ENCODE results near the gene ZNF736. TPM values are rescaled to one million over a fixed set of nuclear protein-coding genes. Genes with fewer than 3 reads are reported as not detected.
"Not testable (repeated sequence)": the region's sequence is repeated elsewhere in the genome, so short reads cannot be mapped to it uniquely, and the experiment has no call there.

The ZNF736 gene
- polyA plus RNA-seq, 6 donors from 2014 or later, result 4.6 to 8.7 (median 7.6) TPM

GRCh38 chr7:64320547-64321513, 7.1 kb downstream of the ZNF736 start:
- peak; percentile 69 to 77 for ATAC-seq (ENCODE audit: low read depth in 2 of 2)
- H3K36me3 Mint-ChIP-seq, result peaks cover 0 to 18% of the 10 kb centered on the region in 2 donors
- H3K27ac Mint-ChIP-seq, result peak overlapping the region; percentile 7 to 93 (median 76)
- H3K4me1 Mint-ChIP-seq, result peaks cover 21 to 49% (median 36%) of the 10 kb centered on the region in 3 donors
- DNase-seq, result peak; percentile 31
- no peaks in the 10 kb centered on the region for H3K27me3 Mint-ChIP-seq
- H3K9me3 Mint-ChIP-seq, result peaks cover 0 to 16% (median 12%) of the 10 kb centered on the region in 7 donors
- peak overlapping the region in 6 of 8 donors; percentile 19 to 53 (median 39) for H3K4me3 Mint-ChIP-seq

GRCh38 chr7:64324166-64324565, 10.4 kb downstream of the ZNF736 start:
- Mint-ChIP-seq H3K9me3 (peaks cover 5 to 49% (median 42%) of the 10 kb centered on the region in 7 donors), H3K4me1 (peaks cover 14 to 45% (median 30%) of the 10 kb centered on the region in 3 donors), H3K36me3 (peaks cover 18 to 43% of the 10 kb centered on the region in 2 donors), H3K27ac (peak overlapping the region in 3 of 6 donors; percentile 30 to 69 (median 60))
- H3K4me3 Mint-ChIP-seq, H3K27me3 Mint-ChIP-seq, DNase-seq: not testable (repeated sequence)
- peak; percentile 31 to 52 for ATAC-seq (ENCODE audit: low read depth in 2 of 2)

- Mint-ChIP-seq H3K36me3 (peaks cover 36 to 60% of the 10 kb centered on the region in 2 donors), H3K9me3 (peaks cover 13 to 93% (median 88%) of the 10 kb centered on the region in 7 donors), H3K27ac (peak overlapping the region in 2 of 6 donors; percentile 35 to 53)
- DNase-seq; H3K4me3 Mint-ChIP-seq; H3K27me3 Mint-ChIP-seq; H3K4me1 Mint-ChIP-seq; ATAC-seq (ENCODE audit: low read depth in 2 of 2): not testable (repeated sequence)
Observed at GRCh38 chr7:64348713-64349210, 35.0 kb downstream of the ZNF736 start.

GRCh38 chr7:64359543-64359942, 45.8 kb downstream of the ZNF736 start:
- ATAC-seq (ENCODE audit: low read depth in 2 of 2) (no peak), DNase-seq (no peak)
- Mint-ChIP-seq H3K4me1 (no peaks in the 10 kb centered on the region), H3K27ac (no peak overlapping the region), H3K9me3 (peaks cover 12 to 86% (median 78%) of the 10 kb centered on the region in 7 donors), H3K4me3 (no peak overlapping the region), H3K27me3 (no peaks in the 10 kb centered on the region), H3K36me3 (peaks cover 24 to 28% of the 10 kb centered on the region in 2 donors)

- DNase-seq (no peak), ATAC-seq (ENCODE audit: low read depth in 2 of 2) (no peak)
- no peak overlapping the region for H3K27ac Mint-ChIP-seq
- no peaks in the 10 kb centered on the region for H3K27me3 Mint-ChIP-seq
- H3K4me1 Mint-ChIP-seq, result no peaks in the 10 kb centered on the region
- peaks cover 11 to 16% of the 10 kb centered on the region in 2 donors for H3K36me3 Mint-ChIP-seq
- H3K9me3 Mint-ChIP-seq, result peaks cover 24 to 92% (median 57%) of the 10 kb centered on the region in 7 donors
- no peak overlapping the region for H3K4me3 Mint-ChIP-seq
Observed at GRCh38 chr7:64371116-64371515, 57.4 kb downstream of the ZNF736 start.

GRCh38 chr7:64373017-64373416, 59.3 kb downstream of the ZNF736 start:
- Mint-ChIP-seq H3K4me1 (no peaks in the 10 kb centered on the region), H3K9me3 (peaks cover 20 to 86% (median 52%) of the 10 kb centered on the region in 7 donors)
- no peak for DNase-seq

GRCh38 chr7:64400401-64400800, 86.6 kb downstream of the ZNF736 start:
- H3K9me3 Mint-ChIP-seq, result peaks cover 0 to 24% (median 13%) of the 10 kb centered on the region in 7 donors
- H3K36me3 Mint-ChIP-seq, result no peaks in the 10 kb centered on the region
- no peaks in the 10 kb centered on the region for H3K27me3 Mint-ChIP-seq
- ATAC-seq (ENCODE audit: low read depth in 2 of 2) (no peak), DNase-seq (no peak)
- no peaks in the 10 kb centered on the region for H3K4me1 Mint-ChIP-seq
- H3K27ac Mint-ChIP-seq, result no peak overlapping the region
- H3K4me3 Mint-ChIP-seq, result no peak overlapping the region

More at GRCh38 chr7:64373017-64373416, 59.3 kb downstream of the ZNF736 start:
- no peak overlapping the region for H3K4me3 Mint-ChIP-seq
- H3K27ac Mint-ChIP-seq, result no peak overlapping the region
- H3K27me3 Mint-ChIP-seq, result no peaks in the 10 kb centered on the region
- no peak for ATAC-seq (ENCODE audit: low read depth in 2 of 2)
- H3K36me3 Mint-ChIP-seq, result peaks cover 0 to 6% of the 10 kb centered on the region in 2 donors

Other genes with a start within 250 kb of the ZNF736 start
- not detected for gene ZNF735, start 106.8 kb upstream of the ZNF736 start, polyA plus RNA-seq (ENCODE audit: low read depth in 6 of 6)
- gene ZNF679, start 85.5 kb upstream of the ZNF736 start, polyA plus RNA-seq (ENCODE audit: low read depth in 6 of 6), result not detected
- 10 to 100 TPM in 5 of 6 donors, 1 to 10 TPM in 1; 3.7 to 16.9 (median 14.3) TPM for gene ZNF680, start 249.1 kb downstream of the ZNF736 start, polyA plus RNA-seq (ENCODE audit: low read depth in 6 of 6)

Data from naive B cell (primary cell).